Large intestine (tissue), 3 donors: ENCODE data around the gene AHCYL2. TPM values are rescaled to one million over a fixed set of nuclear protein-coding genes. Genes with fewer than 3 reads are reported as not detected.
"Not testable (repeated sequence)": the region's sequence is repeated elsewhere in the genome, so short reads cannot be mapped to it uniquely, and the experiment has no call there.

Source experiments
- DNase-seq, 2 donors: peaks; one replicate each; pipeline versions ENCODE4 v3.0.0 to v3.0.0-alpha.2; 2013
- H3K27ac ChIP-seq: one replicate; pipeline ENCODE4 v1.5.1; 2013; ENCODE audit warnings: low read length
- H3K27me3 ChIP-seq: 2 replicates; pipeline ENCODE4 v1.6.1; 2013; ENCODE audit warnings: low read length; ENCODE audit not compliant: control insufficient read depth, insufficient read depth
- H3K36me3 ChIP-seq: 2 replicates; pipeline ENCODE4 v1.6.1; 2013; ENCODE audit warnings: low read length; ENCODE audit not compliant: control insufficient read depth, insufficient read depth
- H3K4me1 ChIP-seq: one replicate; pipeline ENCODE4 v1.6.1; 2013; ENCODE audit warnings: low read length; ENCODE audit not compliant: control insufficient read depth, insufficient read depth
- H3K4me3 ChIP-seq: one replicate; pipeline ENCODE4 v1.5.1; 2013; ENCODE audit warnings: low read length
- H3K9me3 ChIP-seq: one replicate; pipeline ENCODE4 v1.6.1; 2013; ENCODE audit warnings: mild to moderate bottlenecking, low read depth, low read length, moderate library complexity; ENCODE audit not compliant: control insufficient read depth
- WGBS: methylation state at CpG from one replicate; pipeline ENCODE4 v1.1.5; 2013; ENCODE audit warnings: low lambda C conversion rate; ENCODE audit not compliant: insufficient coverage; 5-methylcytosine and 5-hydroxymethylcytosine counted together
- polyA plus RNA-seq: library from polyadenylated mRNA; unstranded; fragments of 120-200 nt; gene quantifications from one replicate; pipeline ENCODE4 v1.2.1, GENCODE V29; 2013

The AHCYL2 gene
- polyA plus RNA-seq, 1 donor: 23.2 TPM

DNA sequence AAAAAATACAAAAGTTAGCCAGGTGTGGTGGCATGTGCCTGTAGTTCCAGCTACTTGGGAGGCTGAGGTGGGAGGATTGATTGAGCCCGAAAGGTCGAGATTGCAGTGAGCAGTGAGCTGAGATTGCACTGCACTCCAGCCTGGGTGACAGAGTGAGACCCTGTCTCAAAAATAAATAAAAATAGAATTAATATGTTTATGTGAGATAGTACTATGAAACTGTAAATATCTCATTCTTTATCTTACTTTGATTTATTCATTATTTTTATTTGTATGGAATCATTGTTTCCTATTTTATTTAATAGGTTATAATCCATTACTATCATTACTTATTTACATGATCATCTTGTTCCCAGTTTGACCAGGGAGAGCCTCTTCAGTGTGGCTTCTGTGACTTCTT lies 168.4 kb downstream of the AHCYL2 start:
- WGBS: no CpG with 5 or more reads among the region's 2 CpGs

DNA sequence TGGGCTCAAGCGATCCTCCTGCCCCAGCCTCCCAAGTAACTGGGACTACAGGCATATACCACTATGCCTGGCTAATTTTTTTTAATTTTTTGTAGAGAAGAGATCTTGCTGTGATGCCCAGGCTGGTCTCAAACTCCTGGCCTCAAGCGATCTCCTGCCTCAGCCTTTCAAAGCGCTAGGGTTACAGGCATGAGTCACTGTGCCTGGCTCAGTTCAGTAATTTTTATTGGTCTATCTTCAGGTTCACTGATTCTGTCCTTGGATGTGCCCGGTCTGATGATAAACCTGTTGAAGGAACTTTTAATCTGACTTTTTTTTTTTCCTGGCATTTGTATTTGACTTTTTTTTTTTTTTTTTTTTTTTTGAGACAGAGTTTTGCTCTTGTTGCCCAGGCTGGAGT lies 169.3 kb downstream of the AHCYL2 start:
- H3K36me3 ChIP-seq: peaks cover 2% of the 10 kb centered on the region
- H3K4me3 ChIP-seq: no peak overlapping the region
- no CpG with 5 or more reads among the region's 4 CpGs for WGBS
- DNase-seq: no peak
- no peak overlapping the region for H3K27ac ChIP-seq
- H3K9me3 ChIP-seq: no peaks in the 10 kb centered on the region
- H3K27me3 ChIP-seq: no peaks in the 10 kb centered on the region
- H3K4me1 ChIP-seq: no peaks in the 10 kb centered on the region

More for the DNA sequence above, 168.4 kb downstream of the AHCYL2 start:
- peaks cover 2% of the 10 kb centered on the region for H3K36me3 ChIP-seq
- H3K27ac ChIP-seq: no peak overlapping the region
- H3K27me3 ChIP-seq: no peaks in the 10 kb centered on the region
- no peaks in the 10 kb centered on the region for H3K9me3 ChIP-seq
- no peak overlapping the region for H3K4me3 ChIP-seq
- H3K4me1 ChIP-seq: no peaks in the 10 kb centered on the region
- DNase-seq: no peak

DNA sequence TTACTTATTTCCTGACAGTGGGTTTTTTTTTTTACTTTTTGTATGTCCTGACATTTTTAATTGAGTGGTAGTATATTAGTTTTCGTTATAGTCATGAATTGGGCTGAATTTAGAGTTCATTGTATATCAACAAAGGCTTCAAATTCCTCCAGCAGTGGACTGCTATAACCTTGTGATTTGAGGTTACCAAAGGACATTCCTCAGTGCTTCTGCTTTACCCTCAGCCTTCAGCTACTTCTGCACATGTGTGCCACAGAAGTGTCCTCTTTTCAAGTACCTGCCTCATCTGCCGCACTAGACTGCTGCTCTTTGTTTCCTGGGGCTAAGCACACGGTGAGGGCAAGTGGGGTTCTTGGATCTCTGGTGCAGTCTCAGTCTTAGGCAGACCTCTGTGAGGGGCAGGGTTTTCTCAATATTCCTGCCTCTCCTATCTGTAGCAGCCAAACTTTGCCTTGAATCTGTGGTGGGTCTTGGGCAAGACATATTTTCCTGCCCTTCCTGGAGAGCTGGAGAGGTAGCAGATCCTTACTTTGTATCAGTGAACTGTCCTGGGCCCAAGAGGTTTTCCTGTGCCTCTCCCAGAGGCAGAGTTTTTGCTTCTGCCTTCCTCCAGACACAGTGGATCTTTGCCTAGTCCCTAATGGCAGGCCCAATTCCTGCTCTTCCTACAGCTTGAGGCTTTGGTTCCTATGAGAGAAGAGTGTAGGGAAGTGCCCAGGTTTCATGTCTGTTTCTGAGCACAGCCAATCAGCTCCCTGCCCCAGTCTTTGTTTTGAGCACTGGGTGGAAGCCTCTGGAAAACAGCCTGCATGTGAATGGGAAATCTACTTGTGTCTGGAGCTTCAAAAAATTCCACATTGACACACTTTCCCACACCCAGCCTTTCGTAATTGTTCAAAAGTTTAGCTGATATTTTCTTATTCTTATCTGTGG lies 170.4 kb downstream of the AHCYL2 start:
- Histone ChIP-seq H3K27ac (no peak overlapping the region), H3K27me3 (no peaks in the 10 kb centered on the region), H3K9me3 (no peaks in the 10 kb centered on the region), H3K4me1 (no peaks in the 10 kb centered on the region), H3K36me3 (peaks cover 3% of the 10 kb centered on the region), H3K4me3 (no peak overlapping the region)
- no CpG with 5 or more reads among the region's 4 CpGs for WGBS
- DNase-seq: no peak

DNA sequence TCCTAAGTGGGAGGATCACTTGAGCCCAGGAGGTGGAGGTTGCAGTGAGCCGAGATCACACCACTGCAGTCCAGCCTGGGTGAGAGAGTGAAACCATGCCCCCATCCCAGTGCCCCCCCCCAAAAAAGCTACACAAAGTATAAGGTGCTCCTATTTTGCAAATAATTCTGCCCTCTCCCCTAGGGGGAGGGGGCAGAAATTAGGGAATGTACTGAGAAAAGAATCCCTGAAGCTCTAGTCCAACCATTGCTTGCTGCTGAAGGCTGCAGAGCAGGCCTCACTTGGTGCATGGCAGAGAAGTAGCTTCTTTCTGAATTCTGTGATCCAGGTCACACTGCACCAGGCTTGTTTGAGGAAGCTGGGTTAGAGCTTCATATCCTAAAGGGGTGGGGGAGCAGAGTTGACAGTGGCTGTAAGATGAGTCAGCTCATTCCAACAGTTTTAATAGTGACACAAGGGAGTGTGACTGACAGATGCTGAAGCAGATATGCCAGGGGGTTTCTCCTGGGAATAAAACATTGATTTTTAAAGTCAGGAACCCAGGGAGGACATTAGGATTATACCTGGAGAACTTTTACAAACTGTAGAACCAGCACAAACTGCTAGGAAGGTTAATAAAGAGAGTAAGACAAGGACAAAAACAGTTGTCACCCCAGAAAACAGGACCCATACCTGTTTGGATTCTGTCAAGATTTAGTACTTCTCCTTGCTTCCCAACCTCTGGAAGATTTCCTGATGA lies 176.6 kb downstream of the AHCYL2 start:
- WGBS: no CpG with 5 or more reads among the region's 1 CpG
- H3K4me3 ChIP-seq: no peak overlapping the region
- H3K4me1 ChIP-seq: no peaks in the 10 kb centered on the region
- H3K27me3 ChIP-seq: no peaks in the 10 kb centered on the region
- peaks cover 30% of the 10 kb centered on the region for H3K36me3 ChIP-seq
- DNase-seq: no peak
- no peak overlapping the region for H3K27ac ChIP-seq
- no peaks in the 10 kb centered on the region for H3K9me3 ChIP-seq

DNA sequence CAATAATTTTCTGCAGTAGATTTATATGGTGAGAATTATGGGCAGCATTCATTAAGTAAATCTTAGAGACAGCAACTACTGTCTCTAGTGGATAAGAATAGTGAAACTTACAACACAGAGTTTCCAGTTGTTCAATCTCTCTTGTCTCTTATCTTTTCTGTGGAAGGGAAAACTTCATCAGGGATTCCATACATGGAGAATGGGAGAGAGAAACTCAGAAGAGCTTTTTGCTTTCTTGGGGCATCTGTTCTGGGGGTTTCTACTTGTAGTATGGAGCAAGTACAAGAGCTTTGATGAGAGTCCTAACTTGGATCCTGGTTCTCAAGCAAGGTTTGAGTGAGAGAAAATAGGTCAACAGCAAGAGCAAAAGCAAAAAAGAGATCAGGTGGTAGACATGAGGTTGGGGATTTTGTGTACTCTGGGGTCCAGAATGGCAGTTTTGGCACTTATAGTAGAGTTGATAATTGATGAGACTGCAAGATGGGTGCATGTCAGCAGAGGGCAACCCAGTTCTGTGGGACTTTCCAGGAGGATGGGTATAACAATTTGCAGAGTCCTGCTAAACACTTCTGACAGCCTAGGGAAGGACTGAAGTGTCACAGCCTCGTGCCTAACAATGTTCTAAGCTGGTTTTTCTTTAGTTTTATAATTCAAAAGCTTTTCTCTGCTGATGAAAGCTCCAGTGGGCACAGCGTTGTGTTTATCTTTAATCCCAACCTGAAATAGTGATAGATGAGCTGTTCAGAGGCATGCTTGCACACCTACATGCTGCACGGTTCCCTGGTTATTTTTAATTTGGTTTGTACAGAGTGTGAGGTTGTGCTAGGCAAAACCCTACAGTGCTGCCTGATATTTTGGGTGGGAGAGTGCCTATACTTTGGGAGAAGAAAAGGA lies 177.4 kb downstream of the AHCYL2 start:
- 67% methylated on average over 1 of the region's 3 CpGs for WGBS
- Histone ChIP-seq H3K4me1 (no peaks in the 10 kb centered on the region), H3K4me3 (no peak overlapping the region), H3K9me3 (no peaks in the 10 kb centered on the region), H3K27me3 (no peaks in the 10 kb centered on the region), H3K36me3 (peaks cover 35% of the 10 kb centered on the region), H3K27ac (no peak overlapping the region)
- DNase-seq: no peak

DNA sequence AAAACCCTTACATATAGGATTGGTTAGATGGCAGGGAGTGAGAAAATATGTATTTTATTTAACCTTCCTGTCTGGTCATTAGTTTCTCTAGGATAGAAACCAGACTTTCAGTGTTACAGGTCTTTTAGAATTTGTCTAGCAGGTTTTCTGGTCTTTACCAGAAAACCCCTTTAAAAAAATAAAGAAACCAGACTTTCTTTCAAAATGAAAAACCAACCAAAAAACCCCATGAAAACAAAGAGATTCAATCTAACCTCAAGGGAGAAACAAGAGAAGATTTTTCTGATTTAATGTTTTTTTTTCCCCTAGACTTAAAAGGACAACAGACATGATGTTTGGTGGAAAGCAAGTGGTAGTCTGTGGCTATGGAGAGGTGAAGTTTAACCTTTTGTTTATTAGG lies 180.7 kb downstream of the AHCYL2 start:
- H3K9me3 ChIP-seq: no peaks in the 10 kb centered on the region
- H3K4me1 ChIP-seq: no peaks in the 10 kb centered on the region
- H3K27me3 ChIP-seq: no peaks in the 10 kb centered on the region
- no peak overlapping the region for H3K27ac ChIP-seq
- no peak for DNase-seq
- no peak overlapping the region for H3K4me3 ChIP-seq
- H3K36me3 ChIP-seq: peaks cover 35% of the 10 kb centered on the region

DNA sequence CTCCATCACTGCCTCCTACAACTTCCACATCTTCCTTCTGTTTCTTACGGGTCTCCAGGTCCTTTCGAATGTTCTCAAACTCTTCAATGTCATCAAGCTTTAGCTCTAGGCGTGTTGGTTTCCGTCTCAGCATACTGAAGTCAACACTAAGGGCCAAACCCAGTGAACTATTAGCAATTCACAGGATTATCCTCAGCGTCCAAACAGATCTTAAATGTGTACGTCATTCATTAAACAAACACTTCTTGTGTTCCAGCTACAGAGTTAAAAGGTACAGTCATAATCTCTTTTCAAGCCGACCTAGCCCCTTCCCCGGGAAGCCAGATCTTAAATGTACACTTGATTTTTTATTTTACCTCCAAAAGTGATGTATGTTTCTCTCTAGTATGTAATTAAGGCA lies 185.4 kb downstream of the AHCYL2 start:
- DNase-seq, H3K4me3 ChIP-seq, H3K9me3 ChIP-seq, H3K27ac ChIP-seq, H3K4me1 ChIP-seq, H3K27me3 ChIP-seq: not testable (repeated sequence)
- peaks cover 26% of the 10 kb centered on the region for H3K36me3 ChIP-seq
- 100% methylated on average over 2 of the region's 8 CpGs for WGBS

DNA sequence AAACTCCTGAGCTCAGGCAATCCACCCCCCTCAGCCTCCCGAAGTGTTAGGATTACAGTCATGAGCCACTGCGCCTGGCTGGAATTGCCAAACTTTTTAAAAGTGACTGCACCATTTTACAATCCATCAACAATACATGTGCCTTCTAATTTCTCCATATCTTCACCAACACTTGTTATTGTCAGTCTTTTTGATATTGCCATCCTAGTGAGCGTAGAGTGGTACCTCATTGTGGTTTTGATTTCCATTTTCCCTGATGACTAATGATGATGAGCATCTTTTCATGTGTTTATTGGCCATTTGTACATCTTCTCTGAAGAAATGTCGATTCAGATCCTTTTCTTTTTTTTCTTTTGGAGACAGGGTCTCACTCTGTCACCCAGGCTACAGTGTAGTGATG lies 187.7 kb downstream of the AHCYL2 start:
- H3K36me3 ChIP-seq: peaks cover 16% of the 10 kb centered on the region
- no peak overlapping the region for H3K4me3 ChIP-seq
- no peak overlapping the region for H3K27ac ChIP-seq
- 100% methylated on average over 1 of the region's 4 CpGs for WGBS
- no peak for DNase-seq
- H3K9me3 ChIP-seq: no peaks in the 10 kb centered on the region
- H3K4me1 ChIP-seq: no peaks in the 10 kb centered on the region
- no peaks in the 10 kb centered on the region for H3K27me3 ChIP-seq

DNA sequence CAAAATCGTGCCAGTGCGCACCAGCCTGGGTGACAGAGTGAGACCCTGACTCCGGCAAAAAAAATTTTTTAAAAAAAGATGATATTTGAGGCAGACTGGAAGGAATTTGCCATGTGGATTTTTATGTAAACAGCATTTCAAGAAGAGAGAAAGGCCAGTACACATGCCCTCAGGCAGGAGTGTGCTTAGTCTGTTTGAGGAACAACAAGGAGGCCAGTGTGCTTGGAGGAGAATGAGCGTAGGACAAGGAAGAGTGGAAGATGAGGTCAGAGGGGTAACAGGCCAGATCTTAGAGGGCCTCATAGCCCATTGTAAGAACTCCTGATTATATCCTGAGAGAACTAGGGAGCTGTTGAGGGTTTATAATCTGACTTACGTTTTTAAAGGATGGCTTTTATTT lies 192.2 kb downstream of the AHCYL2 start:
- DNase-seq: no peak
- Histone ChIP-seq H3K27ac (no peak overlapping the region), H3K36me3 (peaks cover 13% of the 10 kb centered on the region), H3K4me1 (no peaks in the 10 kb centered on the region), H3K27me3 (no peaks in the 10 kb centered on the region), H3K4me3 (no peak overlapping the region), H3K9me3 (no peaks in the 10 kb centered on the region)
- WGBS: 75% methylated on average over 1 of the region's 5 CpGs

DNA sequence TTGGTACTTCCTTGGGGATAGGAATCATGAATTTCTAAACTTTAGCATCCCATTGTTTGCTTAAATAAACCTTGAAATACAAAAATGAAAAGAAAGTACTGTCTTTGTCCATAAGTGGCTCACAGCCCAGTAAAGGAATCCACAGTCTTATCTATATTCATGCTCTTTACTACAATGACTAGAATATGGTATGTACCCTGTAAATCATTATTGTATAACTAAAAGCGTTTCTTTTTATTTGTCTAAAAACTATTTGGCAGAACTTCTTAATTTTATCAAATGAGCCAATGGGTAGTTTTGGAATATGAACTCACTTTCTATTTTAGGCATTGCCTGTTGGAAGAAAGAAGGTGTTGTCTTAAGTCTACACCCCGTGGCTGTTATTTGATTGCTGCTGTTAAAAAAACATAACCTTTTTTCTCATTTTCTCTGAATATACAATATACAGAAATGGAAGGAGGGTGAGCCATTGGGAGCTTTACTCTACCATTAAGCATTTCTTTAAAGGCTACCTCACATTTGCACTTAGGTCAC lies 197.0 kb downstream of the AHCYL2 start:
- WGBS: 100% methylated on average over 1 of the region's 2 CpGs
- Histone ChIP-seq H3K4me3 (no peak overlapping the region), H3K36me3 (peaks cover 25% of the 10 kb centered on the region), H3K27me3 (no peaks in the 10 kb centered on the region), H3K27ac (no peak overlapping the region), H3K9me3 (no peaks in the 10 kb centered on the region), H3K4me1 (no peaks in the 10 kb centered on the region)
- DNase-seq: no peak
